ENCODE results near the gene POU5F1. TPM values are rescaled to one million over a fixed set of nuclear protein-coding genes. Genes with fewer than 3 reads are reported as not detected.

Gene POU5F1
- 0.50 and 0.68 TPM in 2 replicates for total RNA-seq

DNA sequence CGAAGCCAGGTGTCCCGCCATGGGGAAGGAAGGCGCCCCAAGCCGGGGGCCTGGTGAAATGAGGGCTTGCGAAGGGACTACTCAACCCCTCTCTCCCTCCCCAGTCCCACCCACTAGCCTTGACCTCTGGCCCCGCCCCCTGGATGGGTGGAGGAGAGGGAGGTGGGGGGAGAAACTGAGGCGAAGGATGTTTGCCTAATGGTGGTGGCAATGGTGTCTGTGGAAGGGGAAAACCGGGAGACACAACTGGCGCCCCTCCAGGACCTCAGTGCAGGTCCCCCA is at the start of gene POU5F1:
Gene POU5F1 (minus strand): TSS at position 83 of the 282 bp plus-strand sequence. CDS start 62 bp downstream, at position 21.

DNA sequence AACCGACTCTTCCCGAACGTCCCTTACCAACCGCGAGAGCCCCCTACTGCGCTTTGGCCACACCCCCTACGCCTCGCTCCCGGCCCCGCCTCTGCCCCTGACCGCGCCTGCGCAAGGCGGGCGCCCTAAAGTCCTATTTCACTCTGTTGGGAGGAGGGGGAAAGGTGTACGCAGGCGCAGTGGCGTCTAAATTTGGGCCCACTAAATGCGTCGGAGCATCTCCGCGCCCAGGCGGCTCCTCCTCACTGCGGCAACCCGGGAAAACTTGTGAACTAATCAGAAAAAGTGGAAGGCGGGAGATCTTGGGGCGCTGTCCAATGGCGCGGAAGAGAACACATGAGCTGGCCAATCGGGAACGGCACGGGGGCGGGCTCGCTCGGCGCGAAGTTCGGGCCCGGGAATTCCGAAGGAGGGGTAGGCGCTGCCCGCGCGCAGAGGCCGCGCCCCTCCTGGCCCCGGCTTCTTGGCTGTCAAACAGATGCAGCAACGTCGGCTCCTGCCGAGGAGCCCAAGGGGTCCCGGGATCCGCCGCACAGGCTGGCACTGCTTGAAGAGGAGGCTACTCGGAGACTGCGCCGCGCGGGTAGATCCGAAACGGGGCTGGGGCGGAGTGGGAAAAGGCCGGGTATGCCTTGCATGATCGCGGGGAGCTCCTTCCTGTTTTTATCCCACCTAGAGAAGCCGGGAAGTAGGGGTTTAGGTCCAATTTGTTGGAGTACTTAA is 12.2 kb downstream of the POU5F1 start, which contains the start of gene TCF19:
Gene TCF19 (plus strand): TSS at position 450 of the 723 bp plus-strand sequence. CDS start 881 bp downstream, outside the sequence.

DNA sequence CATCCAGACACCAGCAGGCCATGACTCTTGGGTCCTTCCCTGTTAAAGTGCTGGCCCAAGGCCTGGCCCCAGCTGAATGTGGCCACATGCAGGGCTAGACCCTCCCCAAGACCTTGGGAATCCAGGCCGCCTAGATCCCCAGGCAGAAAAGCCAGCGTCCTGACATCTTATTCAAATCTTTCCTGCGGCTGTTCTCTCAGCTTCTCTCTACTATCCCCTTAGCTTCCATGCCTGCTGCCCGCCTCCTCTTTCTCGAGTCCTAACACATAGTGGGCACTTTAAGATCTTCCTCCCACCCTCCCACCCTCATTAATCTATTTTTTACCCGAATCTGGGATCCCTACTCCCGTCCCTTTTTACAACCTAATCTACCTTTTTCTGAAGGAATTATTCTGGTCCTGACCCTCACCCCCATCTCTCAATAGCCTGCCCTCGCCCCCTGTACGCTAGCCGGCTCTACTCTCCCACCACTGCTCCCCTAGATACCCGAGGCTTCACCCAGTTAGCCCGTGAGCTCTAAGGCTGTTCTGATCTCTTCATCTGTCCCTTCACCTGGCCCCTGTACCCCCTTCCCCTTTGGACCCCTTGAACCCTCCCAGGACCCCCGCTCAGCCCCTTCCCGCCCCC is 12.9 kb downstream of the POU5F1 start, which contains the start of gene CCHCR1:
Gene CCHCR1 (minus strand): TSS at position 290 of the 627 bp plus-strand sequence. CDS start 202 bp downstream, at position 88.

DNA sequence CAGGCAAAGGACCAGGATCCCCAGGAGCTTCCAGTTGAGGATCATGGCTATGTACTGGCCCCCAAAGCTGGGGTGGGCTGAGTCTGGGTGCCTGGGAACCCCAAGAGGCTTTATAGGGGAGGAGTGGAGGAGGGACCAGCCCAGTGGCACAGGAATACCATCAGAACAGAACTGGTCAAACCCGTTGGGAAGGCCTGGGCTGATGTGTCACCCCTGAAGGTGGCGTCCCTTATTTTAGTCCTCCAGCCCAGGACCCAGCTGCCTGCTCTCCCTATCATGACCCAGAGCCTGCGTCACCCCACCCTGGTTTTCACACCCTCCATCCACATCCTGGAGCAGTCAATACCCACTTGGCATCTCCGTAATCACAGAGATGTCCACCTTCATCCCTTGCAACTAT is 31.5 kb downstream of the POU5F1 start, which contains the start of gene PSORS1C2:
Gene PSORS1C2 (minus strand): TSS at position 85 of the 400 bp plus-strand sequence. CDS start 40 bp downstream, at position 45.

DNA sequence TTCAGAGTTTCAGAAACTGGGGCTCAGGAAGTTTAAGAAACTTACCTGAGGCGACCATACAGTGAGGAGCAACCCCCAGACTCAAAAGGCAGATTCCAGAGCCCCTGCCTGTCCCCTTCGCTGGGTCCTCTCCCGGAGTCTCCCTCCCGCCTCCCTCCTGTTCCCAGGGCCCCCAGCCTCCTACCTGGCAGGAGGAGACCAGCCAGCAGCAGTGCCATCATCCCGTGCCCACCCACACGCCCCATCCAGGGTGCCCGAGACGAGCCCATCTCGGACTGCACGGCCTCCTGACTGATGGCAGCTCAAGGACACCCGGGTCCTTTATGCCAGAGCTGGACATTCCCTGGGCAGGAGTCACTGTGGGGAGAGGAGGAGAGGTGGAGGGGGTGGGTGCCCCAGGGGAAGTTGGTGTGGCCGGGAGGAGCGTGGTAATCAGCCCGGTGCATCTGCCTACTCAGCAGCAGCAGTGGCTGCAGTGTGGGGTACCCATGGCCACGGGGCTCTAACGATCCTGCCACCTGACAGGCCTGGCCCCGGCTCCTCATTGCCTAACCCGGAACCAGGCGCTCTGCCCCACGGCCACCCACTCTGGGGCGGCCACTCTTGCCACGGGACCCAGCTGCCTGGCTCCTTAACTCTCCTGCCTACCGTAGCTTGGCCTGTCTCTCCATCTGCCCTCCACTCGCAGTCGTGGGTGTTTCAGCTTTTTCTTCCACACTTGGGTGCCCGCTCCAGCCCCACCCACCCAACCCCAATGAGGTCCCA is 50.1 kb downstream of the POU5F1 start, which contains the start of gene CDSN:
Gene CDSN (minus strand): TSS at position 296 of the 765 bp plus-strand sequence. CDS start 27 bp downstream, at position 269.

DNA sequence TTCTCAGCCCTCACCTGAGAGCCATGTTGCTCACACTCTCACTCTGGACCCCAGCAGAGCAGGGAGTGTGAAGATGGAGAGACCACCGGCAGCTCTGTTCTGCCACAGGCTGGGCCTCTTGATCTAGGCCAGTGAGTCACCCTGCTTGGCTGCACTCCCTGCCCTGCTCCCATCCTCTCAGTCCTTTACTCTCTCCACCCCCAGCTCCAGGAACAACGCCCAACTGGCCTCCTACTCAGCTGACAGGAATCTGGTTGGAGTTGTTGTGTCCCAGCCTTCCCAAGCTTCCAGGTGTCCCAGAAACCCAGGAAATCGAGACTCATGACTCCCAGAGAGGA is 56.0 kb downstream of the POU5F1 start, which contains the start of gene PSORS1C1:
Gene PSORS1C1 (plus strand): TSS at position 260 of the 338 bp plus-strand sequence. CDS start 14,833 bp downstream, outside the sequence.

Other genes with a start within 250 kb of the POU5F1 start
- gene SFTA2, start 238.5 kb downstream of the POU5F1 start, total RNA-seq, result not detected in 2 replicates
- not detected in 2 replicates for gene MUCL3, start 229.7 kb downstream of the POU5F1 start, total RNA-seq
- gene MUC21, start 187.0 kb downstream of the POU5F1 start, total RNA-seq, result 0.78 TPM in 1 of 2 replicates, not detected in the other
- gene MUC22, start 160.2 kb downstream of the POU5F1 start, total RNA-seq, result under 0.01 TPM in 1 of 2 replicates, not detected in the other
- gene C6orf15, start 58.1 kb downstream of the POU5F1 start, total RNA-seq, result 0.34 TPM in 1 of 2 replicates, not detected in the other
- gene PSORS1C1, start 55.9 kb downstream of the POU5F1 start, total RNA-seq, result 1.7 and 6.0 TPM in 2 replicates
- gene CDSN, start 50.2 kb downstream of the POU5F1 start, total RNA-seq, result under 0.01 and 10.9 TPM in 2 replicates
- not detected in 2 replicates for gene PSORS1C2, start 31.6 kb downstream of the POU5F1 start, total RNA-seq
- 12.5 and 15.0 TPM in 2 replicates for gene CCHCR1, start 12.9 kb downstream of the POU5F1 start, total RNA-seq
- gene TCF19, start 12.1 kb downstream of the POU5F1 start, total RNA-seq, result 1.7 and 2.1 TPM in 2 replicates
- 77.9 and 406 TPM in 2 replicates for gene HLA-C, start 101.4 kb upstream of the POU5F1 start, total RNA-seq
- gene HLA-B, start 186.5 kb upstream of the POU5F1 start, total RNA-seq, result 42.4 and 230 TPM in 2 replicates
- 44.8 and 58.8 TPM in 2 replicates for gene MICA, start 232.9 kb upstream of the POU5F1 start, total RNA-seq